Stimulated activated CD8-positive, alpha-beta memory T cell treated with anti-CD3 and anti-CD28 coated beads, Interleukin-12 subunit alpha, Interleukin-12 subunit beta, amount 100 ng/mL, for 1 hour (primary cell): ENCODE measurements around the gene POLD2.
A peak's percentile ranks its signal among the peaks of the same experiment; 100 is the strongest.

Experiments used
- DNase-seq: peaks from one replicate; pipeline ENCODE4 v3.0.0-alpha.2; 2020; ENCODE audit warnings: low read depth

Gene POLD2

DNA sequence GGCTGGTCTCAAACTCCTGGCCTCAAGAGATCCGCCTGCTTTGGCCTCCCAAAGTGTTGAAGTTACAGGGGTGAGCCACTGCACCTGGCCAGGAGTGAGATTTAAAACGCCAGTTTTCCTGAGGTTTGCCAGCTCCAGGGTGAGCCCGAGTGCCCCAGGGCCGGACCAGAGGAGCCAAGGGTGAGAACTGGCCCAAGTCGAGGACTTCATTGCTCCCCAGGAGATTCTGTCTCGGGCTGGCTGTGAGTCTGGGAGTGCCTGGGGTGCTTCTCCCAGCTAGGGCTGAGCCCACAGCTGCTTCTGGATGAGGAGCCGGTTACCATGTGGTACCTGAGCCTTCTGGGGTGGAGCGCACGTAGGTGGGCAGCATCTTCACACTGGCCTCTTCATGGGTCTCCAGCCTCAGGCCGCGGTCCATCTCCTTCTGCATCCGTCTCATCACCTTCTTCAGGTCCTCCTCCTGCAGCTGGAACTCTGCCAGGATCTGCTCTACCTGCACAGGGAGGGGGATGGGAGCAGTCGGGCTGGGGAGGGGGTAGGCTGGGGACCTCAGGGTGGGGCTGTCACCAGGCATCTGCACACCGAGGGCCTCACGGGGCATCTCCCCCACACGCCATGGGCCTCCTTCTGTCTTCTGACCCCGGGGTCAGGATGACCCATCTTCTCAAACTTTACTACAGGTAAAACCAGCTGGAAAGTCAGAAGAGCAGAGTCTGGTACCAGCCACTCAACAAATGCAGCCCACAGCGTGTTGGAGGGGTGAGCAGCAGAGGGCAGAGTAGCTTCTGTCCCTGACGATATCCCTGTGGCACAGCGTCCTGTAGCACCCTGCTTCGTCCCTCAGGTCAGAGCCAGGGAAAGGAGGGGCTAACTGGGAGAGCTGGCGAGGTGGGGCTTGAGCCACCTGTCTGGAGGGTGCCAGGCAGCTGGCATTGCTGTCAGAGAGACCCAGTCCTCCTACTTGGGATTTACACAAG lies 29.9 kb upstream of the POLD2 start:
- no peak for DNase-seq

DNA sequence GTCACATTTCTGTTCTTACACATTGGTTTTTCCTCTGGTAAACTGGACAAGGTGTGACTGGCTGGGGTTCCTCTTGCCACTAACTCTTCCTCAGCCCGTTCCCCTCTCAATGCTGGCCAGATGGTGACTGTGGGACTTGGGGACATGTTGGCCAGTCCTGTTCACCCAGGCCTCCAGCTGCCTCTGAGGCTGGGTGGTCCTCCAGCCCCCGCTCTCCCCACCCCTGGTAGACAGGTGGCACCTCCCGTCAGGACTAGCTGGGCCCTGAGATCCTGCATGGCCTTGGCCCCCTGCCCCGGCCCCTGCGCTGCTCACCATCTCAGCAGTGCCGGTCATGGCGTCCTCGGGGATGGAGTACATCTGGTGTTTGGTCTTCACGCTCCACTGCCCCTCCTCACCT lies 28.6 kb upstream of the POLD2 start:
- DNase-seq = no peak

DNA sequence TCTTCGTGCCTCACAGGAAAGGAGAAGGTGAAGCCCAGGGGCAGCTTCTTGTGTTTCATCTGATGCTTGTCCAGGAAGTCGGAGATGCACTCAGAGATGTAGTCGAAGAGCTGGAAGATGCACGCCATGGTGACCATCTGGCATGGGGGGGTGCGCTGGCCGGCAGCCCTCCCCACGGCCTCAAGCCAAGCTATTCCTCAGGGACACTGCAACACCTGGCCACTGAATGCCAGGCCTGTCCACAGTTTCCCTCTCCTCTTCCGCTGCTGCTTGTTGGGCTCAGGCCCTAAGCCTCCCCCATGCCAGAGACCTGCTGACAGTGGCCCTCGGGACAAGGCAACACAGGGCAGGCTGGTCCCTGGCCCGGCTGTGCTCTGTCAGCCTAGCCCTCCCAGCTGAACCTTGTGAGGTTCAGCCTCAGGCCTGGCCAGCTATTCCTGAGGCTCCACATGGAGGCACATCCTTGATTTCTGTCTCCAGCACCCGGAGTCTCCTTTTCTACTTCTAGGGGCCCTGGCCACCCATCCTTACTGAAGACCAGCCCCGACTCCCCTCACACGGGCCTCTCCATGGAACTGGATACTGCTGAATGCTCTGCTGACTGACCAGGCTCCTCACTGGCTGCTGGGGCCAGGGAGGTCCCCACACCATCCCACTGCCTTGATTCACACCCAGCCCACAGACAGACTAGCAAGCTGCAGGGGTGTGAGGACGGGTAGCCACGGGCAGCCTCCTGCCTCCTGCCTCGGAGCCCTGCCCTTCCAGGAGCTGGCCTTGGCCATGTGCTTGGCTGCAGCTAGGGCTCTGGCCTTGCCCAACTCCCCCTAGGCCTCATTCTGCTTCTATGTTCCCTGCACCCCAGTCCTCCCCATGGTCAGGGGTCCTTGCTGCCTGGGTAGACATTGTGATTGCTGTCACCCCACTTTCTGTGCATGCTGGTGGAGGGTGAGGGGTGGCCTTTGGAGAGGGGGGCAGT lies 27.9 kb upstream of the POLD2 start:
- no peak for DNase-seq

DNA sequence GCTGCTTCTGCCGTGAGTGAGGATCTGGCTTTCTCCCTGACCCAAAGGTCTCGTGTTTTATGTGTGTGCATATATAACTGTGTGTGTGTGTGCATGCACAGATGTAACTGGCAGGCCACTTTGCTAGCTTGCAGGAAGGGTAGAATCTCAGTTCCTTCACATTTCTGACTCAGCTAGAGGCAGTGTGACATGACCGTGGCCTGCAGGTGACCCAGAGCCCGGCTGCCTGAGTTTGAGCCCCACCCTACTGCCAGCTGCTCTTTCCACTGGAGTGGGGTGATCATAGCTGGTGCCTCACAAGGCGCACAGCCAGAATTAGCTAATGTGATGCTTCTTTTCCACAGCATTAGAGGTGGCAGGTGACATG lies 27.1 kb upstream of the POLD2 start:
- DNase-seq = no peak

DNA sequence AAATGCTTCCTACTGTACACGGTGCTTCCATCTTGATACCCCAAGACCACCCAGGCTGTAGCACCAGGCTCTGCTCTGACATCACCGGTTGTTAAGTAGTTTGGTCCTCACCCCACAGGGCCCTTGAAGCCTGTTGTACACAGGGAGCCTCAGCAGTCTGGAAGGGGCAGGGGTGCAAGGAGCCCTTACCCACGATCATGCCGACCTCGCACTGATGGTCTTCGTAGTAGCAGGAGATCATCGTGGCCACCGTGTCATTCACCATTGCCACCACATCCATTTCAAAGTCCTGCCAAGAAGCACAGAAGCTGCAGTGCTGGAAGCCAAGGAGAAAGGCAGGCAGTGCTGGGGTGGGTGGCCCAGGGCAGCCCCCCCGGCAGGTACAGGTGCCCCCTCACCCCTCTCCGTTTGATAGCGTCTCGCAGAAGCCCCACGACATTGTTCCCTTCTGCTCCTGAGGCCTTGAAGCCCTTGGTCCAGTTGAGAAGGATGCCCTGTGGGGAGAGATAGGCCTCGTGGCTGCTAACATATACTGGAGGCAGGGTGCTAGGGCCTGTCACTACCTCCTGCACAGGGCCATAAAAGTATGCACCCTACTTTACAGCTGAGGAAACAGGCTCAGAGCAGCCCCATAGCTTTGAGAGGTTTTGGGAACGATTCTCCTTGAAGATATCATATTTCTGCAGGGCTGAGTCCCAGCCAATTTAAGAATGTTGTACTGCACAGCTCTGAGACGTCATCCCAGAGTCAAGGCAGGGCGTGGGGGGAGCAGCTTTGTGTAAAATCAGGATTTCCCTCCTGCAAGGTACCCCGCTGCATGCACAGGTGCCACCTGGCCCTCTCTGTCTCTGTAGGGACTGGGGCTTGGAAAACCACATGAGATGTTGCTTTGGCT lies 26.5 kb upstream of the POLD2 start:
- no peak for DNase-seq

DNA sequence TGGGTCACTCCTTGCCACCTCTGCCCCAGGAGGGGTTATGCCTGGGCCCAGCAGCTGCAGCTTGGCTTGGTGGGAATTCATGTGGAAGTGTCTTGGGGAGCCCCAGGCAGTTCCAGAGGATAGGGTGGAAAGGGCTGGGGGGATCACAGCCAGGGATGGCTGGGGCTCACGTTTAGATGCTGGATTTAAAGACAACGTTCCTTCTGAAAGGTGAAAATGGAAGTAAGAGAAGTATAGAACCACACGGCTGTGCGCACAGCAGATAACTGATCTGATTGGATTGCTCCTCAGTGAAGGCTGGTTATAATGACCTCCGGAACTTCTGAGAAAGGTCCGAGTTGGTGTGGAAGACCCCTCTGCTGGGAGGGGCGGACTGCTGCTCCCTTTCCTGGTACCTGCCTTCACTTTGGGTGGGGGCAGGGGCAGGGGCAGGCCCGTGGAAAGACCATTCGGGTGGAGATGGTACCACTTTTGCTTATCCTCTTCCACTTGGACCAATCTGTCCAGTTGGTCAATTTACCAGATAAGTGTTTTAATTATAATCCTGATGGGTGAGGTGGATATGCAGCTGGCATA lies 25.7 kb upstream of the POLD2 start:
- DNase-seq = no peak

DNA sequence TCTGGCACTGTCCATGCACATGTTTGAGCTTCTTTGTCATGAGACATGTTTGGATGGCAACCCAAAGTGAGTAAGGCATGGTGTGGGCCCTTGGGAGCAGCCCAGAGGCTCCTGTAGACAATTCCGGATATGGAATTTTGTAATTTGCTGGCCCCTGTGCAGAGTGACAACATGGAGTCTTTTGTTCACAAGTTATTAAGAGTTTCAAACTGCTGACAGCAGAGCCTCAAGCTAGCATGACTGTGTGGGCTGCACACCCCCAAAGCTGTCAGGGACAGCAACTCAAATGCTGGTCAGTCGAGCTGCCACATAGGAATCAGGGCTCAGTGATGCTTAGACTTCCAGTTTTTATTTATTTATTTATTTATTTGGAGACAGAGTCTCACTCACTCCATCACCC lies 24.8 kb upstream of the POLD2 start:
- no peak for DNase-seq

DNA sequence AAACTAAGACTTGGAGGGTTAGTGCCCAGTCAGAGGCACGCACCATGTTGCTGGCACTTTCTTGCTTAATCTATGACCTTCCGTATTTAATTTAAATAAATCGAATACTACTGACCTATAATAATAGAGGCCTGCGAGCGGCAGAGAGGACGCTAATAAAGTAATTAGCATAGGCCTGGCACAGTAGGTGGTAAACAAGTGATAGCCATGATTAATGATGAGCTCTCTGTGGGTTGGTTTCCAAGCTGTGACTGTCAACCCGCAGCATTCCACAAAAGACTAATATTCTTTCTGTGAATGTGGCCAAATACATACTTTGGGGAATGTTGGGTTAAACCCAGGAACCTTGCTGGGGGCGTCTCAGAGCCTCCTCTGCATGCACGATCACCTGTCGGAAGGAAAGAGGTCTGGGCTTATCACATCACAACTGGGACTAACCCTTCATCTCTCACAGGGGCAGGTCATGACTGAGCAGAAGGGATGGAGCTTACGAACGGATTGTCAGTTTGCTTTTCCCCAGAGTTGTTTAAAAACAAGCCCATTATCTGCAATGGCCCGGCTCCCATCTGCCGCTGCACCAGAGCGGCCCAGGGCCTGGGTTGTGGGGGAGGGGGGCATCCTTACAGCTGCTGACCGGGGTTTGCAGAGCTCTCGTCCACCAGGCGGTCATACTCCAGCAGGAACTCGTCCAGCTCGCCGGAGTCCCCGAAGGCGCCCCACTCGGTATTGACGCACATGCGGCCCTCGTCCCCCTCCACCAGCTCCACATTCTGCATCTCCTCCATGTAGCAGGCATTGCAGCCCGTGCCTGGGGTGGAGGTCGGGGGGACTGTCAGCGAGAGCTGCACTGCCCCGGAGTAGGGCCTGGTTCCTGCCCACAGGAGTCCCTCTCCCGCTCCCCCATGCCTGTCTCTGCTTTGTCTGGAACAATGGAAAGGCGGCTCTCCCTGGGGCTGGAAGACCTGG lies 24.0 kb upstream of the POLD2 start:
- no peak for DNase-seq

DNA sequence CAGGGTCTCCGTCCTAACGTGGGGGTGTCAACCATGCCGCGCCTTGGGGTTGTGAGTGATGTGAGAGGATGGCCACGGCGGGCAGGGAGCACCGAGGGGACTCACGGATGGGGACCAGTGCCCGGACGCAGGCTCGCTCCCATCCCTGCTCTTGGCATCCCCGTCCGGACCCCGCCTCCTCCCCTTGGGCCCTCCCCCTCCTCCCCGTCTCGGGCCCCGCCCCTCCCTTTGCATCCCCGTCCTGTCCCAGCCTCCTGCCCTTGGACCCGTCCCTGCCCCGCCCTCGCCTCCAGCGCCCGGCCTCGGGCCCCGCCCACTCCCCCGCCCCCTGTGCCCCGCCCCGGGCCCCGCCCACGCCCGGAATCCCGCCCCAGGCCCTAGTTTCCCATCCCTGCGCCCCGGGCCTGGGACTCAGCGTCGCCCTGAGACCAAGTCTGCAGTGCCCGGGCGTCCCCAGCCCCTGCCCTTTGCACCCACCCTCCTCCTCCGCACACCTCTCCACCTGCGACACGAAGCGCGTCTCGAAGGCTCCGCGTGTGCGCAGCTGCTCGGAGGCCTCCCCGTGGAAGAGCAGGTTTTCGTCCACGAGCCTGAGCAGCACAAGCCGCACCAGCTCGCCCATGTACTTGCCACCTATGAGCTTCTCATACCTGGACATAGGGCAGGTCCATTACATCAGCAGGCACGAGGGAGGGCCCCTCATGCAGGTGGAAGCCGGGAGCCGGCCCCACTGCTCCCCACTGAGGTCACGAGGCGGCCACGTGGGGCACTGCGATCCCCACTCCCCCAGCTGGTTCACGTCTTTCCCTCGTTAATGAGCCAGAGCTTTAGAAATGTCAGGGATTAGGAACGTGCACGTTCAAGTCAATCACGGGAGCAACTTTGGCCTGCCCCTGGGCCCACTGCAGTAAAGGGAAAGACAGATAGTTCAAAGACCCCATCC lies 22.9 kb upstream of the POLD2 start:
- peak; percentile 13 for DNase-seq

DNA sequence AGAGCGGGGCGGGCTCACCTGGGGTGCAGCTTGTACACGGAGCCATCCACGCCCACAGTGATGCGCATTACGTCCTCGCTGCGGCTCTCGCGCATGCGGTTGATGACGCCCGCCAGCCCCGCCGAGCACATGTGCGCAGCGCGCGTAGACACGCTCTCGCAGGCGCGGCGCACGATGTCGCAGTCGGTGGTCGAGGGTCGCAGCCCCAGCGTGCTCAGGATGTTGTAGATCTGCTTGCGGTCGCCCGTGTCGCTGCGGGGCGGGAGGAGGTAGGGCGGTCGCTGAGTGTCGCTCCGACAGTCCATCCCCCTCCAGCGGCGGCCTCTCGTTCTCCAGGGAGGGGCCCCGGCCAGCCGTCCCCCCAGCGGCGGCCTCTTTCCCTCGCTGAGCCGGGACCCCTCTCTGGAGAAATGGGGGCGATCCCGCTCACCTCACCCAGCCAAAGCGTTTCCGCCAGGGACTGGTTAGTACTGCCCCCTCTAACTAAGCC lies 22.2 kb upstream of the POLD2 start:
- DNase-seq = peak; percentile 27

DNA sequence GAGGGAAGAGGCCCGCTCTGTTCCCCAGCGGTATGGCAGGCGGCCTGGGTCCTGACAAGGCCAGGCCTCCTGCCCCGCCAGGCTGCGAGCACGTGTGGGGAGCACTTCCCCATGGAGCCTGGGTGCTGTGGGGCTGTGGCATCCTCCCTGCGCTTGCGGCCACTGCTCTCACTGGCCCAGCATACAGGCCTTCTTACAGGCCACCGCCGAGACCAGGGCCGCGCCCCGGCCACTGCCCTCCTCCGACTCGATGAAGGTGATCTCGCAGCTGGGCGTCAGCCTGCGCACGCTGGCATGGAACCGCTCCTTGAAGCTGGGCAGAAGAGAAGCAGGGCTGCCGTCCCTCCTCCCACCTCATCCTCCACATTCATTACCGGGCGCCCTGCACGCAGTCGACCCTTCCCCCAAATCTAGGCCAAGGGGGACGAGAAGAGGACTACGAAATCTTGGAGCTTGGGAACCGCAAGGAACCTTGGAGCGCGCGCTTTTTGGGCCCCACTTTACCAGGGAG lies 21.7 kb upstream of the POLD2 start:
- DNase-seq = no peak

DNA sequence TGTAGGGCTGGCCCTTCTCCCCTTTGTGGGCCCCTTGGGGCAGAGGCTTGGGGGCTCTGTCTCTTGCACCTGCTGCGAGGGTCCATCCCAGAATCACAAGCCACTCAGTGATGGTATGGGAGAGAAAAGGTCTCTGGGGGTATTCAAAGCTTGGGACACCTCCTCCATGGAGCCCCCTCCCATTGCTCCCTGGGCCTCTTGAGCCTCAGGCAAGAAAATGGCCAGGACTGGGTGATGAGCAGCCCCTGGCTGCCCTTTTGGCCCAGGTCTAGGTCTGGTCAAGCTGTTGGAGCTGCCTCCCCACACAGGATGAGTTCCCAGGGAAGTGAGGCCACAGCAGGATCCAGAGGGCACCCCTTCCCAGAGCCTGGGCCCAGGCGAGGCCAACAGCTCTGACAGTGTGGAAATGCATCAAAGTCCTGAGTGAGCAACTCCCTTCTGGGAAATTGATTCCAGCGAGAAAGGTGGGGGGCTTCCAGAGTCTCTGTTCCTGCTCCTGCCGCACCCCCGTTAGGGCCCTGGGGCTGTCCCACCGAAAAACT lies 21.1 kb upstream of the POLD2 start:
- DNase-seq = no peak

DNA sequence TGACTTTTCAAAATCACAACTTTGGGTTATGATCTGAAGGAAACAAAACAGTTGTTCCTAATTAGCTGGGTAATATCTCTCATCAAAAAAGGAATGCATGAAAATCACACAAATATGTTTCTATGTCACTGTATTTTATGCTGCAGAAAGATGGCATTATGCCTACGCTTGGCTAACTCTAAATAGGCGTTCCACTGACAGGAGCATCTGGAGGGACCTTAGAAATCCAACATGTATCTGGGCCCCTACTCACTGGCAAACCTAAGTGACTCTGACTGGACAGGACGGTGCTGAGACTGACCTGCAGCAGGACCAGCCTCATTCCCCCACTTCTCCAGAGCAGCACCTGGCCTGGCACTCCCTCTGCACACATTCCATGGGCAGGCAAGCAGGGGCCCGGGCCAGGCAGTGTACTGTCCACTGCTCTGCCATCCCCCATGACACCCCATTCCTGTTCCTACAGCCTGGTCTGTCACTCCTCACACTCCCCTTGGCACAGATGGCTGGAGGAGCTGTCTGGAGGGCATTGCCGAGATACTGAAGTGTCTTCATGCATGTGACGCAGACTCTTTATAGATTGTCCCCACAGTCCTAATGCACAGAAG lies 20.4 kb upstream of the POLD2 start:
- no peak for DNase-seq

DNA sequence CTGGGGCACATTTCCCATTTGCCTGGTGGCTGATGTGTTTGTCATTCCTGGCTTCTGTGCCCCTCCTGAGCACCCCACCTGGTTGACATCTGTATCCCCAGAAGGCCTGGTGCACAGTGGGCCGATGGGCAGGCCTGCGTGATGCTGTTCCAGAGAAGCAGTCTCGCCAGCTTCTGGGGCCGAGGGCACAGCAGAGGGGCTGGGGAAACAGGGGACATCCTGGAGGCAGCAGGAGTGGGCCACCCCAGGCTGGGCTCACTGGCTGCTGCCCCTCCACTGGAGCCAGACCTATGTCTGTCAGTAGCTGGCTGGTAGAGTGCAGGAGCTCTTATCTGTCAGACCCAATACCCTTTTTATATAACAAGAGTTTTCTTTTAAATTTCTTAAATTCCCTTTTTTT lies 18.7 kb upstream of the POLD2 start:
- no peak for DNase-seq

DNA sequence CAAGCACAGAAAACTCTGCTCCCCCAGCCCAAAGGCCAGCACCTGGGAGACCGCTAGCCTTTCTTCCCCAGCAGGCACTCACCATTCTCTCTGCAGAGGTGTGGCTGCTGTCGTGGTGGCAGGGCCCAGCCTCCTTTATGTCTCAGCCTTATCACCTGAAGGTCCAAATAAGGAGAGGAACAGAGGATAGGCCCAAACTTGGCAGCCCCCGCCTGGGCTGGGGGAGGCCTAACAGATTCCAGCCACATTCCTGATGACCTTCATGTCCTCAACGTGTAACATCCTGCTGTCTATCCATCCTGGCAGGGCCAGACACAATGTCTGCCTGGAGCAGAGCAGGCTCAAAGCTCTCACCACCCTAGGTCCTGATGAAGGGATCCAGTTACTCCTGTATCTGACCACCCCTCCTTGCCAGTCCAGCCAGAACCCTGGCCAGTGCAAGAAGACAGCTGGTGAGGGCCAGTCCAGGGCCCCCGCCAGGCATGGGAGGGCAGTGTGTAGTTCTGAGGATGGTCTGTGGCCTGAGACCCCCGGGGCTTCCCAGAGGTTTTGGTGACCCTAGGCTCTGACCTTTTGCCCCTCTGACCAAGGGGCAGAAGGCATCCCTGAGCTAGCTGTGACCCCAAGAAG lies 18.0 kb upstream of the POLD2 start, which contains the start of gene MYL7:
MYL7 (minus strand) TSS at position 112 of the 630 bp plus-strand sequence; CDS start at position 85, 27 bp downstream.
- DNase-seq = no peak

DNA sequence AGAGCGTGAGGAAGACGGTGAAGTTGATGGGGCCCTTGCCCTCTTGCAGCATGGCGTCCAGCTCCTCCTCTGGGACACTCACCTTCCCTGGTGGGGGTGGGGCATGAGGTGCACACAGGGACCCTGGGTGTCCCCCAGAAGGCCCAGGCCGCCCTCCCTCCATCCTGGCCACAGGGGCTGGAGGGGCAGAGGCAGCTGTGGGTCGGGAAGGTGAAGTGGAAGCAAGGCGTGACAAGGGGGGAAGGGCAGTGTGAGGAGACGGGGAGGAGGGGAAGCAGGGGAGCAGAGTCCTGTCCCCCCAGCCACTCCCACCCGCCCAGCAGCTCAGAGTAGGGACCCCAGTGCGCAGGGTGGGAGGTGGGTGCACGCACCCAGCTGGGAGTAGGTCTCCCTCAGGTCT lies 17.0 kb upstream of the POLD2 start:
- no peak for DNase-seq

DNA sequence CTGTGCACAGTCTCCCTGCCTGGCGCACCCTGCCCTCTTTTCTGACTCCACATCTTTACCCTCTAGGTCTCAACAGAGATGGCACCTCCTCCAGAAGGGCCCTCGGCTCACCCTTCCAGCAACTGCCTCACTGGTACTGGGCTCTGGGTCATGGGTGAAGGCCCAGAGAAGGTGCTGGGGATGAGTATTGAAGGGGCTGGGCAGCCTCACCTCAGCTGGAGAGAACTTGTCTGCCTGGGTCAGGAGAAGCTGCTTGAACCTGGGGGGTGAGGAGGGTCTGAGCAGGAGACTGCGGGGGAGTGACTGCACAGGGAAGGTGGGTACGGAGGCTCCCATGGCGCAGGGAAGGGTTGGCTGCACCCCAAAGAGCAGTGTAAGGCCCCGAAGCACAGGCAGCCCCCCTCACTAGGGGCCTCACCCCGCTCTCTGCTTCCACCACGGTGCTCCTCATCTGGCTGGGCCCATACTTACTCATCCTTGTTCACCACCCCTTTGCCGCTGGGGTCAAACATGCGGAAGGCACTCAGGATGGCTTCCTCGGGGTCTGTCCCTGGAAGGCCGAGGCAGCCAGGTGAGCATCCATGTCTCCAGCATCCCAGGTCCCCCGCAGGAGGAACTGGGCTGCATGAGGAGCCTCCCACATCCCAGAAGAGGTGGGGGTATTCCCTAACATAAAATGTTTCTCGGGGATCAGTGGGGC lies 16.1 kb upstream of the POLD2 start:
- DNase-seq = no peak
